GM21423 (cell line): Measurements from ENCODE around the gene TLR7.

Source experiments
- ATAC-seq: cut with Tn5 transposase; IDR thresholded peaks from one replicate; pipeline ENCODE4 v1.9.1; 2021; ENCODE audit warnings: mild to moderate bottlenecking, moderate library complexity; ENCODE audit not compliant: unreplicated experiment

The TLR7 gene

GRCh38 chrX:12922599-12922919 lies 55.7 kb downstream of the TLR7 start:
- no peak for ATAC-seq

- ATAC-seq: no peak
Measured at GRCh38 chrX:12929701-12930100, 62.8 kb downstream of the TLR7 start.

- ATAC-seq: no peak
Measured at GRCh38 chrX:12930150-12930549, 63.3 kb downstream of the TLR7 start.

- no peak for ATAC-seq
Measured at GRCh38 chrX:12932244-12932643, 65.4 kb downstream of the TLR7 start.

- no peak for ATAC-seq
Measured at GRCh38 chrX:12934850-12935249, 68.0 kb downstream of the TLR7 start.

- ATAC-seq: no peak
Measured at GRCh38 chrX:12936947-12937346, 70.1 kb downstream of the TLR7 start.
